Effector CD8-positive, alpha-beta T cell (primary cell): Measurements from ENCODE around the gene RTEL1.

Experiments
- DNase-seq: peaks from one replicate; lab custom pipeline; 2025; lab: John Stamatoyannopoulos, UW

The RTEL1 gene

DNA sequence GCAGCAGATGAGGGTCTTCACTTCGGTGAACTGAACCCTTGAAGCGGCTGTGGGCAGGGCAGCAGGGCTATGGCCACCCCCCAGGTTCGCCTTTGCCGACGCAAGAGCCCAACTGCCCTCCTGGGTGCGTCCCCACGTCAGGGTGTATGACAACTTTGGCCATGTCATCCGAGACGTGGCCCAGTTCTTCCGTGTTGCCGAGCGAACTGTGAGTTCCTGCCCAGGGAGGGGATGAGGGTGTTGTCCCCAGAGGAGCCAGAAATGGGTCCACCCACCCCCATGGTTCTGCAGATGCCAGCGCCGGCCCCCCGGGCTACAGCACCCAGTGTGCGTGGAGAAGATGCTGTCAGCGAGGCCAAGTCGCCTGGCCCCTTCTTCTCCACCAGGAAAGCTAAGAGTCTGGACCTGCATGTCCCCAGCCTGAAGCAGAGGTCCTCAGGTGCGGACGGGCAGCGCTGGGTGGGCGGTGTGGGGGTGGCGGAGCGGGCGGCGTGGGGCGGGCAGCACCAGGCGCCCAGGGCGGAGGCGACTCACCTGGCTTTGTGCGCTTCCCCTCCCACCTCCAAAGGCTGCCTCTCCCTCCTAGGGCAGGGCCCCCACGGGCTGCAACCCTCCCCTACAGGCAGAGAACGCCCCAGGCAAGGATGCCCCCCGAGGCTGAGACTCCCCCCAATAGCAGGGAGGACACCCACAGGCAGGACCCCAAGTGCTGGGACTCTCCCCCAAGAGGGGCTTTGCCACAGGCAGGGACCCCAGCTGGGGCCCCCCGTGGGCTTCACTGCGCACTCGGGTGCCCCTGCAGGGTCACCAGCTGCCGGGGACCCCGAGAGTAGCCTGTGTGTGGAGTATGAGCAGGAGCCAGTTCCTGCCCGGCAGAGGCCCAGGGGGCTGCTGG lies 32.1 kb downstream of the RTEL1 start:
- no peak for DNase-seq

DNA sequence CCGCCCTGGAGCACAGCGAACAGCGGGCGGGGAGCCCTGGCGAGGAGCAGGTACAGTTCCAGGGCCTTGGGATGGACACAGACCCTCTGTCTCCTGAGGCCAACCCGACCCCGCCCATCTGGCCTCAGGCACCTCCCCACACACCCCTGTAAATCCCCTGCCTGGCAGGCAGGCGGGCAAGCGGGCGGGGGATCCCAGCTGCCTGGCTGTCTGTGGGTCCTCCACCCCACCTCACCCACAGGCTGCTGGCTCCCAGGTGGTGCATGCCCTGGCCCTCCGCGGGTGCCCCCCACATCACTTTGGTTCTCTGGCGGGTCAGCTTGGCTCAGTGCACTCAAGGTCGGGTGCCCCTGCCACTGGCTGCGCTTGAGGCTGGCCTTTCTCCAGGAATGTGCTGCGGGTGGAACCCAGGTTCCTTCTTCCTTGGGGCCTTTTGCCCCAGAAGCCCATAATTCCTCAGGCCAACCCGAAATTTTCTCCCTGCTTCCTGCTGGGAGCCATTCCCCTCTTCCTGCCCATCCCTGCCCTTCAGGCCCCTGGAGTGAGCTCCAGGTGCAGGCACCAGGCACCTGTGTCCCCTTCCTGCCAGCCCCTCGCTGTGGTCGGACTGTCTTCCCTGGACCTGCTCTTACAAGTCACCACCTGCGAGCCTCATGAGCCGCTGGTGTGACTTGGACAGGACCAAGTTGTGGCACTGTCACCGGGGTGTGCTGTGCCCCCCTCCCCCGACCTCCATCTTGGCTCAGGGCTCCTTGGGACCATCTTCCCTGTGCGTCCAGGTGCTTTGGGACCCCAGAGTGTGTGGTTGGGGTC lies 33.0 kb downstream of the RTEL1 start:
- no peak for DNase-seq

DNA sequence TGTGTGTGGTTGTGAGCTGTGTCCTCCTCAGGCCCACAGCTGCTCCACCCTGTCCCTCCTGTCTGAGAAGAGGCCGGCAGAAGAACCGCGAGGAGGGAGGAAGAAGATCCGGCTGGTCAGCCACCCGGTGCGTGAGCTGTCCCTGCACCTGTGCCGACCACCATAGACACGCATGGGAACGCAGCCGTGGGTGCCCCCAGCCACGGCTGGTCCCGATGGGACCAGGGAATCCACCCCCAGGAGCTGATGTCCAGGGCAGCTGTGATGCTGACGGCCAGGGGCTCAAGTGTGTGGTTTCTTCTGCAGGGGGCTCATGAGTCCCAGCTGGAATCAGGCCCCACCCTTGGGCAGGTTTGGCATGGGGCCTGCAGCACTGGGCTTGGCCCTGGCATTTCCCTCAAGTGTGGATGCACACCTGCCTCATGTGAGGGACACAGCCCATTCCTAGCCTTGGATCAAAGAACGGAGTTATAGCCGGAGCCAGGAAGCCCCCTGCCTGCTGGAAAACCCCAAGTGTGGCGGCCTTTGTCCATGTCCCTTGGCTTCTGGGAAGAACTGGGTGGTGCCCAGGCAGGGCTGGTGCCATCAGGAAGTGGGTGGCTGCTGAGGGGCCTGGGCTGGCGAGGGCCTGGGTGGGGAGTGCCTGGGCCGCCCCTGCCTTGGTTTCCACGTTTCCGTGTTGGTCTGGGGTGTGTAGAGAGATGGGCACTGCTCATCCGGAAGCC lies 33.8 kb downstream of the RTEL1 start:
- no peak for DNase-seq

DNA sequence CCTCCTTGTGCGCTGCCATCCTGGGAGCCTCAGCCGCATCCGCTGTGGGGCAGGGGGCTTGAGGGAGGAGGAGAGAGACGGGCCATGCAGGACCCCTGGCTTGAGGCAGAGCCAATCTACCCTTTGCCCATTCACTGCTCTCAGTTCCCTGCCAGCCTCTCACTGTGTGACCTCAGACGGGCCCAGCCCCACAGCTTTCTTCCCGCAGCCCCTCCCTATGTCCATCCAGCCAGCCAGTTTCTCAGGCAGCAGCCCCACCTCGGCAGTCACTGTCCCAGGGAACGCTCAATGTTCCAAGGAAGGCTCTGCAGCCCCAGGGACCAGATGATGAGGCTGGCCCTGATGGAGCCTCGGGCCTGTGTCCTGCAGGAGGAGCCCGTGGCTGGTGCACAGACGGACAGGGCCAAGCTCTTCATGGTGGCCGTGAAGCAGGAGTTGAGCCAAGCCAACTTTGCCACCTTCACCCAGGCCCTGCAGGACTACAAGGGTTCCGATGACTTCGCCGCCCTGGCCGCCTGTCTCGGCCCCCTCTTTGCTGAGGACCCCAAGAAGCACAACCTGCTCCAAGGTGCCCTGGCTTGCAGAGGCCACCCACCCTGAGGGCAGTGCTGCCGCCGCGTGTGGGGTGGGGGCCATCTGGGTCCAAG lies 34.4 kb downstream of the RTEL1 start:
- no peak for DNase-seq

DNA sequence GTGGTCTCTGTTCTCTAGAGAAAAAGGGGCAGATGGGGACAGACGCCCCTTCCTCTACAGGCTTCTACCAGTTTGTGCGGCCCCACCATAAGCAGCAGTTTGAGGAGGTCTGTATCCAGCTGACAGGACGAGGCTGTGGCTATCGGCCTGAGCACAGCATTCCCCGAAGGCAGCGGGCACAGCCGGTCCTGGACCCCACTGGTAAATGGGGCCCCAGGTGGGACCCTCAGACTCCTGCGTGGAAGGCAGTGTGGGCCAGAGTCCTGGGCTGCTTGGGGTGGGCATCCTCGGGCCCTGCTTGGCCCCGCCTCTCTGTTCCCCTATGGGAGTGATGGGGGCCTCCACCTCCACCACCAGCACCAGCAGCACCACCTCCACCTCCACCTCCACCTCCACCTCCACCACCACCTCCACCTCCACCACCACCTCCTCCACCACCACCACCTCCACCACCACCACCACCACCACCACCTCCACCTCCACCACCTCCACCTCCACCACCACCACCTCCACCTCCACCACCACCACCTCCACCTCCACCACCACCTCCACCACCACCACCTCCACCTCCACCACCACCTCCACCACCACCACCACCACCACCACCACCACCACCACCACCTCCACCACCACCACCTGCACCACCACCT lies 35.1 kb downstream of the RTEL1 start:
- no peak for DNase-seq

DNA sequence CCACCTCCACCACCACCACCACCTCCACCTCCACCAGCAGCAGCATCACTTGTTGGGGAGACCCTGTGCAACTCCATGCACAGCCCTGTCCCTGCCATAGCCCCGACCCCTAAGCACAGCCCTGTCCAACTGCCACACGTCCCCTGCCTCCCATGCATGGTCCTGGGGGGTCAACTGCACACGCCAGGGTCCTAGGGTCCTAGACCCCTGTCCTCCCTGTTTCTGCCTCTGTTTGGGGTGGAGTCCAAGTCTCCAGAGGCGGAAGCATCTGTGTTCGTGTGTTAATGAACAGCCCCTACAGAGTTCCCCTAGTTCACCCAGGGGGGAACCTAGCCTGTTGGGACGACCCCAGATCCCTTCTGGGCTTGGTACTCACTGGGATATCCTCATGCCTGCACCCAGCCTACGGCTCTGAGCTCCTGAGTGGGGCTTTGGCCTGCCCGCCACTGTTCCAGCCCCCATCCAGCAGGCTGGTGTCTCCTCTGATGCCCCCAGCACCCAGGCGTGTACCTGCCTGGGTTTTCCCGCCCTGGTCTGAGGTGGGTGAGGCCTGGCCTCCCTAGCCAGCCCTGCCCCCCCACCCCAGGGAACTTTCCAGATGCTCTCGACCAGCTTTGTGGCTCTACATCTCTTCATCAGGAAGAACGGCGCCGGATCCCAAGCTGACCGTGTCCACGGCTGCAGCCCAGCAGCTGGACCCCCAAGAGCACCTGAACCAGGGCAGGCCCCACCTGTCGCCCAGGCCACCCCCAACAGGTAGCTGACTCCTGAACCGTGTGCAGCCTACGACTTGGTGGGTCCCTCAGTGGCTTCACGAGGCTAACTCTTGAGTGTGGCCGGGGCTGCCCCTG lies 35.8 kb downstream of the RTEL1 start:
- DNase-seq: no peak

DNA sequence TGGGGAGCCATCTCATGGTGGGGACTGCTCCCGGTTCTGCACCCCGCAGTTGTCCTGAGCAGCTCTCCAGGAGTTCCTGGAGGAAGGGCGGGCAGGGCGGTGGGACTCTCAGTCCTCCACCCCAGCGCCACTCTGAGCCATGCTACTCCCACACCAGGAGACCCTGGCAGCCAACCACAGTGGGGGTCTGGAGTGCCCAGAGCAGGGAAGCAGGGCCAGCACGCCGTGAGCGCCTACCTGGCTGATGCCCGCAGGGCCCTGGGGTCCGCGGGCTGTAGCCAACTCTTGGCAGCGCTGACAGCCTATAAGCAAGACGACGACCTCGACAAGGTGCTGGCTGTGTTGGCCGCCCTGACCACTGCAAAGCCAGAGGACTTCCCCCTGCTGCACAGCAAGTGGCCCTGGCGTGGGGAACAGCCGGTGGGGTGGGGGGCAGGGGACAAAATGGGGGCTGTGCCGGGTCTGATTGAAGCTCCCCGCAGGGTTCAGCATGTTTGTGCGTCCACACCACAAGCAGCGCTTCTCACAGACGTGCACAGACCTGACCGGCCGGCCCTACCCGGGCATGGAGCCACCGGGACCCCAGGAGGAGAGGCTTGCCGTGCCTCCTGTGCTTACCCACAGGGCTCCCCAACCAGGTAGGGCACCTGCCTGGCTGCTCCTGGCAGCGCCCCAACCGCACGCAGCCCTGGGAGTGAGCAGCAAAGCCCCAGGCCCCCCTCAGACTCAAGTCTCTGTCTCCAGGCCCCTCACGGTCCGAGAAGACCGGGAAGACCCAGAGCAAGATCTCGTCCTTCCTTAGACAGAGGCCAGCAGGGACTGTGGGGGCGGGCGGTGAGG lies 36.7 kb downstream of the RTEL1 start:
- DNase-seq: no peak

DNA sequence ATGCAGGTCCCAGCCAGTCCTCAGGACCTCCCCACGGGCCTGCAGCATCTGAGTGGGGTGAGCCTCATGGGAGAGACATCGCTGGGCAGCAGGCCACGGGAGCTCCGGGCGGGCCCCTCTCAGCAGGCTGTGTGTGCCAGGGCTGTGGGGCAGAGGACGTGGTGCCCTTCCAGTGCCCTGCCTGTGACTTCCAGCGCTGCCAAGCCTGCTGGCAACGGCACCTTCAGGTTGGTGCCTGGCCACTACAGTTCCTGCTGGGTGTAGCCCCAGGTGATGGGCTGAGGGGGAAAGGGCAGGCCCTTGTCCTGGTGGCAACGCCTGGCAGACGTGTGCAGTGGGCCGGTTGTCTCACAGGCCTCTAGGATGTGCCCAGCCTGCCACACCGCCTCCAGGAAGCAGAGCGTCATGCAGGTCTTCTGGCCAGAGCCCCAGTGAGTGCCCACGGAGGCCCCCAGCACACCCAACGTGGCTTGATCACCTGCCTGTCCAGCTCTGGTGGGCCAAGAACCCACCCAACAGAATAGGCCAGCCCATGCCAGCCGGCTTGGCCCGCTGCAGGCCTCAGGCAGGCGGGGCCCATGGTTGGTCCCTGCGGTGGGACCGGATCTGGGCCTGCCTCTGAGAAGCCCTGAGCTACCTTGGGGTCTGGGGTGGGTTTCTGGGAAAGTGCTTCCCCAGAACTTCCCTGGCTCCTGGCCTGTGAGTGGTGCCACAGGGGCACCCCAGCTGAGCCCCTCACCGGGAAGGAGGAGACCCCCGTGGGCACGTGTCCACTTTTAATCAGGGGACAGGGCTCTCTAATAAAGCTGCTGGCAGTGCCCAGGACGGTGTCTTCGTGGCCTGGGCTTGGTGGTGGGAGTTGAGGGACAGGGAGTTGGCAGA lies 37.6 kb downstream of the RTEL1 start:
- no peak for DNase-seq

DNA sequence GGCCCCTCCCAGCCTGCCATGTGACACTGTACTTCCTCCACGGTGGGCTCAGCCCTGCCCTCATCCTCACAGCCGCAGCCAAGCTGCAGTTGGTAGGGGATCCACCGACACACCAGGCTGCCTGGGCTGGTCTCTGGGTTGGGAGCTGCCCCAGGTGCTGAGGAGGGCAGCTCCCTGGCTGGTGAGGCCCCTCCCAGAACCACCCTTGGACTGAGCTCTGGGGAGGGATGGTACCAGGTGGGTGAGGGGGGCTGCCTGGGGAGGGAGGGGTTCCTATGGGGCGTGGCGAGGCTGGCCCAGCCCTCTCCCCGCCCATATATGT lies 38.2 kb downstream of the RTEL1 start:
- peak; percentile 24 for DNase-seq

DNA sequence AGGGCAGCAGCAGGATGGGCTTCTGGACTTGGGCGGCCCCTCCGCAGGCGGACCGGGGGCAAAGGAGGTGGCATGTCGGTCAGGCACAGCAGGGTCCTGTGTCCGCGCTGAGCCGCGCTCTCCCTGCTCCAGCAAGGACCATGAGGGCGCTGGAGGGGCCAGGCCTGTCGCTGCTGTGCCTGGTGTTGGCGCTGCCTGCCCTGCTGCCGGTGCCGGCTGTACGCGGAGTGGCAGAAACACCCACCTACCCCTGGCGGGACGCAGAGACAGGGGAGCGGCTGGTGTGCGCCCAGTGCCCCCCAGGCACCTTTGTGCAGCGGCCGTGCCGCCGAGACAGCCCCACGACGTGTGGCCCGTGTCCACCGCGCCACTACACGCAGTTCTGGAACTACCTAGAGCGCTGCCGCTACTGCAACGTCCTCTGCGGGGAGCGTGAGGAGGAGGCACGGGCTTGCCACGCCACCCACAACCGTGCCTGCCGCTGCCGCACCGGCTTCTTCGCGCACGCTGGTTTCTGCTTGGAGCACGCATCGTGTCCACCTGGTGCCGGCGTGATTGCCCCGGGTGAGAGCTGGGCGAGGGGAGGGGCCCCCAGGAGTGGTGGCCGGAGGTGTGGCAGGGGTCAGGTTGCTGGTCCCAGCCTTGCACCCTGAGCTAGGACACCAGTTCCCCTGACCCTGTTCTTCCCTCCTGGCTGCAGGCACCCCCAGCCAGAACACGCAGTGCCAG lies 38.7 kb downstream of the RTEL1 start, which contains the start of gene TNFRSF6B:
Gene TNFRSF6B, plus strand, starts transcription at position 25 of the 729 bp plus-strand sequence. Its CDS starts 116 bp downstream, at position 141.
- DNase-seq: no peak

DNA sequence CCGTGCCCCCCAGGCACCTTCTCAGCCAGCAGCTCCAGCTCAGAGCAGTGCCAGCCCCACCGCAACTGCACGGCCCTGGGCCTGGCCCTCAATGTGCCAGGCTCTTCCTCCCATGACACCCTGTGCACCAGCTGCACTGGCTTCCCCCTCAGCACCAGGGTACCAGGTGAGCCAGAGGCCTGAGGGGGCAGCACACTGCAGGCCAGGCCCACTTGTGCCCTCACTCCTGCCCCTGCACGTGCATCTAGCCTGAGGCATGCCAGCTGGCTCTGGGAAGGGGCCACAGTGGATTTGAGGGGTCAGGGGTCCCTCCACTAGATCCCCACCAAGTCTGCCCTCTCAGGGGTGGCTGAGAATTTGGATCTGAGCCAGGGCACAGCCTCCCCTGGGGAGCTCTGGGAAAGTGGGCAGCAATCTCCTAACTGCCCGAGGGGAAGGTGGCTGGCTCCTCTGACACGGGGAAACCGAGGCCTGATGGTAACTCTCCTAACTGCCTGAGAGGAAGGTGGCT lies 39.3 kb downstream of the RTEL1 start:
- no peak for DNase-seq

DNA sequence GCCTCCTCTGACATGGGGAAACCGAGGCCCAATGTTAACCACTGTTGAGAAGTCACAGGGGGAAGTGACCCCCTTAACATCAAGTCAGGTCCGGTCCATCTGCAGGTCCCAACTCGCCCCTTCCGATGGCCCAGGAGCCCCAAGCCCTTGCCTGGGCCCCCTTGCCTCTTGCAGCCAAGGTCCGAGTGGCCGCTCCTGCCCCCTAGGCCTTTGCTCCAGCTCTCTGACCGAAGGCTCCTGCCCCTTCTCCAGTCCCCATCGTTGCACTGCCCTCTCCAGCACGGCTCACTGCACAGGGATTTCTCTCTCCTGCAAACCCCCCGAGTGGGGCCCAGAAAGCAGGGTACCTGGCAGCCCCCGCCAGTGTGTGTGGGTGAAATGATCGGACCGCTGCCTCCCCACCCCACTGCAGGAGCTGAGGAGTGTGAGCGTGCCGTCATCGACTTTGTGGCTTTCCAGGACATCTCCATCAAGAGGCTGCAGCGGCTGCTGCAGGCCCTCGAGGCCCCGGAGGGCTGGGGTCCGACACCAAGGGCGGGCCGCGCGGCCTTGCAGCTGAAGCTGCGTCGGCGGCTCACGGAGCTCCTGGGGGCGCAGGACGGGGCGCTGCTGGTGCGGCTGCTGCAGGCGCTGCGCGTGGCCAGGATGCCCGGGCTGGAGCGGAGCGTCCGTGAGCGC lies 39.9 kb downstream of the RTEL1 start:
- DNase-seq: no peak

DNA sequence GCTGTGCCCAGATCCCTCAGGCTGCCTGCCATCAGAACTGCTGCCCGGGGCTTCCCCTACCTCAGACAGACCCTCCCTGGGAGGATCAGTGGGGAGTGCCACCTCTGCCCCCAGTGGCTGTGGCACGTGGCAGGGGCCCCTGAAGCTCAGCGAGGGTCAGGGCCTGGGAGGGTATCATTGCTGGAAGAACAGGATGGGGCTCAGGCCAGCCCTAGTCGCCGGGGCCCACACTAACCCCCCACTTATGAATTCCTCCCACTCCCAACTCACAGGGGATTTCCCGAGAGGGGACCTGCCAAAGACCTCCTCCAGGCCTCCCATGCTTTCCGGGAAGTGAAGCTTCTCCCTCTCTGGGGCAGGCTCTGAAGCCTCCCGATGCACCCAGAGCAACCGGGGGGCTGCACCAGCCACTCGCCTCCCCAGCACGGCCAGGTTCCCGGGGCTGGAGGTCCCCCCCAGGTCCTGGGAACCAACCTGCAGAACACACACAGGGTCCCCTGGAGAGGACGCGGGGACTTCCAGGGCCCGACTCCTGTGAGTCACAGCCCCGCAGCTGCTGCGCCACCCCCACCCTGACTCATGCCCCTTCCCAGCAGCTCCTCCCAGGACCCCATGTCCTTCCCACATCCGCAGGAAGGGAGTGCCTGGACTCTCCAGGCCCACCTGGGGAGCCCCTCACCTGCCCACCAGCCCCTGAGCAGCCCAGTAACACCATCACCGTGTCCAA lies 40.8 kb downstream of the RTEL1 start:
- no peak for DNase-seq

DNA sequence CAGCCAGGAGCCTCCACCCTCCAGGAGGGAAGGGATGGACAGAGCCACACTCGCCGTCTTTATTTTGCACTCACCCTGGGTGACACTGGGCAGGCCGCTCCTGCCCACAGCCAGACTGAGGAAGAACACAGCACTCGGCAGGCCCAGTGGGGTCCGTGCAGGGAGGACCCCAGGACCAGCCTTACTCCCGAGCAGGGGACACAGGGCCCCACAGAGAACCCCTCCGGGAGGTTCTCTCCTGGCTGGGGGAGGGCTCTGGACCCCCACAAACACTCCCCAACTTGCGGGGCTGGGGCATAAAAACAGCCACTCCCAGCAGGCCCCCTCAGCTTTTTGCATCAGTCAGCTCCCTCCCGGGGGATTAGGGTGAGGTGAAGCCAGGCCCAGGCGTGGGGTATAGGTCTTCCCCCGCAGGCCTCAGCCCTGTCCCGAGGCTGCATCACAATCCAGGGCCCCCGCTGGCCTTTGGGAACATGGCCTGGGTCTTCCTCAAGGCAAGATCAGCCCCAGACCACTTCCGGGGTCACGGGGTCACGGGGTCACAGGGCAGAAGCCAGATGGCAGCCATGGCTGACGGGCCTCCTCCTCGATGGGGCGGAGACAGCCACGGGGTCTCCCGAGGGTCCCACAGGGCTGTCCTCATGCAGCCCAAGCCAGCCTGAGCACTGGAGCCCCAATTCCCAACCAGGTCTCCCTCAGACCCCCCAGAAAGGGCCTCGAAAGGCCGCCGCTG lies 41.5 kb downstream of the RTEL1 start:
- no peak for DNase-seq

DNA sequence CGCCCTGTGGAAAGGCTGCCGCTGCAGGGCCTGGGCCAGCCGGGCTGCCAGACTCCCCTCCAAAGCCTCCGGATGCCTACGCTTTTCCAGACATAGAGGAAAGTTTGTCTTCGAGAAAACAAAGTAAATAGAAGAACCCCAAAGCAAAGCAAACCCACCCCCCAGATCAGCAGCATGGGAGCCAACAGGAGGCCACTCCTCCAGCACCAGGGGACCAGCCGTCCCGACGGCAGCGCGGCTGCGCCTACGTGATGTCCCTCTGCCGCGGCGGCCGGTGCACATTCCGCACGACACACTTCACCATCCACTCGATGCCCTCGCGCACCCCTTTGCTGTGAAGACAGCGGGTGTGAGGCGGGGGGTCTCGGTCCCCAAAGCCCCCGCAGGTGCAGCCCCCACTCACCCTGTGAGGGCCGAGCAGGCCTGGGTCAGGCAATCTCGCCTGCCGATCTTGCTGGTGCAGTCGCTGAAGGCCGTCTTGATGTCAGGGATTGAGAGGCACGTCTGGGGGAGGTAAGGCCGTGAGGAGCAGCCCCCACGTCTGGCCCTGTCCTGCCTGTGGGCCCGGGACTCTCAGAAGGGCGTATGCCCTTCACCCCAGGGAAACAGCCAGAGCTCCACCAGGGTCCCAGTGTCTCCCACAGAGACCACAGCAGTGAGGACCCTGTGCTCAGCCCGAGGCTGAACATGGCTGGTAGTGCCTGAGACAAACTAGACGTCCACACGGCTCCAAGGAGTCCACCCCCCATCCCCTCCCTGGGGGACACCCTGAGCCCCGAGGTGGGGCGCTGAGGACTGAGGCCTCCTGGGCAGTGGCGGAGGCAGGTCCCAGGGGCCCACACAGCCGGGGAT lies 42.3 kb downstream of the RTEL1 start:
- no peak for DNase-seq
